Measurements from ENCODE around the gene MAOA.

DNA sequence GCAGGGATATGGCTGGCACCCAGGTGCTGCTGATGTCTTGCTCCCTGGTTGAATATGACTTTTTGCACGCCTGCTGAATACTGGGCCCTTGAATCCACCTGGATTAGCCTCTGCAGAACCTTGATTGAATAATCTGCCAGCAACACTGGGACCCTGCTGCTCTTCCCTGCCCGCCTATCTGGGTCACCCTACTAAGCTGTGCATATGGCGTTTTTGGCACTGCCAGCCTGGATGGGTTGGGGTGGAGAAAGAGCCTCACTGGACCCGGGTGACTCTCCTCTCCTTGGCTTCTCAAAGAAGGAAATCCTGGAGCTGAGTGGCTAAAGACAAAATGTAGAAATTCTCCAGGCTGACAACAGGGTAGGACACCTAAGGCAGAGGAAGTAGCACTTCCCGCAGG is 100.0 kb downstream of the MAOA start:
- TF ChIP-seq POLR2A (IDR thresholded peaks at IDR 0.05; ENCODE audit: extremely low read depth, insufficient read length) (no peak), MYC (IDR thresholded peaks at IDR 0.05; ENCODE audit: low read depth, low read length) (no peak)
- TF ChIP-seq, protein P1, sequence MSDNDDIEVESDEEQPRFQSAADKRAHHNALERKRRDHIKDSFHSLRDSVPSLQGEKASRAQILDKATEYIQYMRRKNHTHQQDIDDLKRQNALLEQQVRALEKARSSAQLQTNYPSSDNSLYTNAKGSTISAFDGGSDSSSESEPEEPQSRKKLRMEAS (IDR thresholded peaks at IDR 0.05; ENCODE audit: low read depth, low read length), result no peak
- TF ChIP-seq, protein P2, sequence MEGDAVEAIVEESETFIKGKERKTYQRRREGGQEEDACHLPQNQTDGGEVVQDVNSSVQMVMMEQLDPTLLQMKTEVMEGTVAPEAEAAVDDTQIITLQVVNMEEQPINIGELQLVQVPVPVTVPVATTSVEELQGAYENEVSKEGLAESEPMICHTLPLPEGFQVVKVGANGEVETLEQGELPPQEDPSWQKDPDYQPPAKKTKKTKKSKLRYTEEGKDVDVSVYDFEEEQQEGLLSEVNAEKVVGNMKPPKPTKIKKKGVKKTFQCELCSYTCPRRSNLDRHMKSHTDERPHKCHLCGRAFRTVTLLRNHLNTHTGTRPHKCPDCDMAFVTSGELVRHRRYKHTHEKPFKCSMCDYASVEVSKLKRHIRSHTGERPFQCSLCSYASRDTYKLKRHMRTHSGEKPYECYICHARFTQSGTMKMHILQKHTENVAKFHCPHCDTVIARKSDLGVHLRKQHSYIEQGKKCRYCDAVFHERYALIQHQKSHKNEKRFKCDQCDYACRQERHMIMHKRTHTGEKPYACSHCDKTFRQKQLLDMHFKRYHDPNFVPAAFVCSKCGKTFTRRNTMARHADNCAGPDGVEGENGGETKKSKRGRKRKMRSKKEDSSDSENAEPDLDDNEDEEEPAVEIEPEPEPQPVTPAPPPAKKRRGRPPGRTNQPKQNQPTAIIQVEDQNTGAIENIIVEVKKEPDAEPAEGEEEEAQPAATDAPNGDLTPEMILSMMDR (IDR thresholded peaks at IDR 0.05; ENCODE audit: low read depth, low read length), result no peak

All from NB4 (cell line).